GM23248 (cell line): ENCODE data around the gene PCP4.

ENCODE experiments used
- EZH2 ChIP-seq: fragments of 200-600 bp; sonication (generic); IDR thresholded peaks from 2 replicates; pipeline ENCODE4 v1.6.1; 2018; ENCODE audit warnings: antibody characterized with exemption, mild to moderate bottlenecking; ENCODE audit not compliant: insufficient read depth, poor library complexity, severe bottlenecking
- EZH2phosphoT487 ChIP-seq: fragments of 200-600 bp; sonication (generic); IDR thresholded peaks from 2 replicates; pipeline ENCODE4 v1.6.1; 2018; ENCODE audit warnings: antibody characterized with exemption, moderate library complexity, mild to moderate bottlenecking, low read depth; ENCODE audit not compliant: insufficient read depth

DNA sequence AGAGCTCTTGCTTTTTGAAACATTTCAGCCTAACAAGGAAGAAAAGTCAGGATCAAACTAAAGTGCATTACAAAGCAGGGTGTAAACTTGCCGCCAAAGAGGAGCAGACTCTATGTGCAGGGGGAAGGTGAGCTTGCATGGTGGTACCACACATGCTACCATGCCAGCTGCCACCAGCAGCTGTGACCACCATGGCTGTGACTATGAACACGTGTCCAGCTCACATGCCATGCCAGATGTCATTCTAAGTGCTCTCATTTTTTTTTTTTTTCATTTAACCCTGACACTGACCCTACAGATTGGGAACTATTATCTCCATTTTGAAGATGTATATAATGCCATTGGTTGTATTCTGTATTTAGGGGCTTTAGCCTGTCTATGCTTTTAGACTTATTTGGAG lies 79.0 kb downstream of the PCP4 start:
- TF ChIP-seq EZH2 = no peak
- no peak for TF ChIP-seq EZH2phosphoT487
